PC-3 (cell line): ENCODE data around the gene JAZF1. TPM values are rescaled to one million over a fixed set of nuclear protein-coding genes. Genes with fewer than 3 reads are reported as not detected.

Experiments
- ATAC-seq: fragments of 200-7000 bp; cut with Tn5 transposase; 2 replicates; pipeline ENCODE4 v1.9.1; 2020; ENCODE audit warnings: mild to moderate bottlenecking, moderate library complexity
- BruUV-seq: library from RNA; stranded (reverse); fragments of 400-500 nt; replicated peaks from 2 replicates; lab custom pipeline; 2021; lab: Mats Ljungman, UMichigan
- CTCF ChIA-PET: fragments of 300-600 bp; sonication (Branson Sonifier 250); formaldehyde crosslinking; loops from one replicate; lab custom pipeline; 2022; ENCODE audit warnings: antibody characterized with exemption; lab: Charles Lee
- POLR2A ChIA-PET: fragments of 300-600 bp; sonication (Branson Sonifier 250); formaldehyde crosslinking; loops from one replicate; lab custom pipeline; 2022; ENCODE audit warnings: antibody characterized with exemption; ENCODE audit not compliant: unreplicated experiment; lab: Charles Lee
- DNase-seq: peaks from one replicate; pipeline ENCODE4 v3.0.0-alpha.2; 2015
- H2AFZ ChIP-seq: fragments of 300-600 bp; sonication (generic); 2 replicates; pipeline ENCODE4 v1.6.0; 2016; ENCODE audit warnings: antibody characterized with exemption, low read length
- H3F3A ChIP-seq: fragments of 300-600 bp; sonication (generic); one replicate; pipeline ENCODE4 v1.6.0; 2017; ENCODE audit warnings: antibody characterized with exemption, low read length, control low read depth, mild to moderate bottlenecking; ENCODE audit not compliant: unreplicated experiment
- H3K27ac ChIP-seq: fragments of 300-600 bp; sonication (generic); 2 replicates; pipeline ENCODE4 v1.5.1; 2016; ENCODE audit warnings: mild to moderate bottlenecking, low read length
- H3K27me3 ChIP-seq: fragments of 300-600 bp; sonication (generic); 2 replicates; pipeline ENCODE4 v1.6.1; 2016; ENCODE audit warnings: low read length, mixed read lengths
- H3K36me3 ChIP-seq: fragments of 300-600 bp; sonication (generic); 2 replicates; pipeline ENCODE4 v1.6.1; 2016; ENCODE audit warnings: low read depth, mixed run types, low read length, mixed read lengths
- H3K4me1 ChIP-seq: fragments of 300-600 bp; sonication (generic); 2 replicates; pipeline ENCODE4 v1.5.1; 2016; ENCODE audit warnings: low read length; ENCODE audit not compliant: insufficient read depth
- H3K4me2 ChIP-seq: fragments of 300-600 bp; sonication (generic); 2 replicates; pipeline ENCODE4 v1.6.0; 2016; ENCODE audit warnings: low read length
- H3K4me3 ChIP-seq: fragments of 300-600 bp; sonication (generic); 2 replicates; pipeline ENCODE4 v1.5.1; 2016; ENCODE audit warnings: mild to moderate bottlenecking, low read length, mixed read lengths
- H3K79me2 ChIP-seq: fragments of 300-600 bp; sonication (generic); 2 replicates; pipeline ENCODE4 v1.6.1; 2017; ENCODE audit warnings: low read length, mixed read lengths
- H3K9ac ChIP-seq: fragments of 300-600 bp; sonication (generic); 2 replicates; pipeline ENCODE4 v1.6.0; 2016; ENCODE audit warnings: mild to moderate bottlenecking, low read length
- H3K9me2 ChIP-seq: fragments of 300-600 bp; sonication (generic); replicated peaks from 2 replicates; pipeline ENCODE4 v1.6.1; 2016; ENCODE audit warnings: mixed run types, low read length, mixed read lengths
- H3K9me3 ChIP-seq: fragments of 300-600 bp; sonication (generic); 2 replicates; pipeline ENCODE4 v1.6.1; 2016; ENCODE audit warnings: low read length, mixed read lengths
- H4K20me1 ChIP-seq: fragments of 300-600 bp; sonication (generic); 2 replicates; pipeline ENCODE4 v1.6.1; 2016; ENCODE audit warnings: low read length, mixed read lengths
- CTCF ChIP-seq: fragments of 300-600 bp; sonication (generic); conservative IDR thresholded peaks from 2 replicates; pipeline ENCODE4 v1.5.1; 2017; ENCODE audit warnings: antibody characterized with exemption, low read depth, mild to moderate bottlenecking, low read length
- EZH2 ChIP-seq: fragments of 300-600 bp; sonication (generic); IDR thresholded peaks from one replicate; pipeline ENCODE4 v1.6.1; 2017; ENCODE audit warnings: antibody characterized with exemption, mild to moderate bottlenecking, low read length; ENCODE audit not compliant: unreplicated experiment
- EZH2phosphoT487 ChIP-seq: fragments of 300-600 bp; sonication (generic); IDR thresholded peaks from 2 replicates; pipeline ENCODE4 v1.6.1; 2018; ENCODE audit warnings: mild to moderate bottlenecking, antibody characterized with exemption, low read length, borderline replicate concordance
- intact Hi-C: fragments of 100-400 bp; cut with micrococcal nuclease; formaldehyde crosslinking; loops from 2 replicates; pipeline ENCODE4 v1.9.0; 2023
- total RNA-seq: library from RNA; depleted of rRNA; stranded (reverse); fragments of >200 nt; gene quantifications from 2 replicates; pipeline ENCODE4 v1.2.3, GENCODE V29; 2014

Gene JAZF1
- total RNA-seq, 1 experiment from 2014 or later: 2.3 TPM

DNA sequence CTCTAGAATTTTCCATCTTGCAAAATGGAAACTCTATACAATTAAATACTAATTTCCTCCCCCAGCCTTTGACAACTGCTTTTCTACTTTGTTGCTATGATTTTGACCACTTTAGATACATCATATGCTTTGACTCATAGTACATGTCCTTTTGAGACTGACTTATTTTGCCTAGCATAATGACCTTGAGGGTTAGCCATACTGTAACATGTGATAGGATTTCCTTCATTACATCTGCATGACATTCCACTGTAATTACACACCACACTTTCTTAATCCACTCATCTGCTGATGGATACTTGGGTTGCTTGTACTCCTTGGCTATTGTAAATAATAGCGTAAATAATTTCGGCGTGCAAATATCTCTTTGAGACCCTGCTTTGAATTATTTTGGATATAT is 127.7 kb downstream of the JAZF1 start:
- no peaks in the 10 kb centered on the region for H3K9me3 ChIP-seq
- ATAC-seq (no peak), DNase-seq (no peak)
- no peaks in the 10 kb centered on the region for H4K20me1 ChIP-seq
- H3K27me3 ChIP-seq: no peaks in the 10 kb centered on the region
- H3K4me3 ChIP-seq: no peak overlapping the region
- H3K36me3 ChIP-seq: no peaks in the 10 kb centered on the region
- H2AFZ ChIP-seq: no peak overlapping the region
- H3K79me2 ChIP-seq: no peaks in the 10 kb centered on the region
- H3K4me2 ChIP-seq: no peak overlapping the region
- H3K4me1 ChIP-seq: peaks cover 4% of the 10 kb centered on the region; the same call in 1 of the 2 replicates
- no peak overlapping the region for H3K27ac ChIP-seq
- BruUV-seq: no TSS peak
- no peaks in the 10 kb centered on the region for H3K9me2 ChIP-seq
- ChIA-PET CTCF (no interaction called here), POLR2A (no interaction called here)
- no peaks in the 10 kb centered on the region for H3F3A ChIP-seq
- H3K9ac ChIP-seq: no peak overlapping the region
- TF ChIP-seq EZH2phosphoT487: no peak
- intact Hi-C loops: no loop called here

- H3K9me2 ChIP-seq: no peaks in the 10 kb centered on the region
- H3K9ac ChIP-seq: no peak overlapping the region
- no peak overlapping the region for H2AFZ ChIP-seq
- intact Hi-C loops: no loop called here
- CTCF ChIA-PET: no interaction called here
- H3K36me3 ChIP-seq: no peaks in the 10 kb centered on the region
- no peak overlapping the region for H3K4me2 ChIP-seq
- BruUV-seq: no TSS peak
- no peak overlapping the region for H3K4me3 ChIP-seq
- POLR2A ChIA-PET: no interaction called here
- H3K4me1 ChIP-seq: no peaks in the 10 kb centered on the region
- DNase-seq (no peak), ATAC-seq (no peak)
- no peaks in the 10 kb centered on the region for H3K27me3 ChIP-seq
- no peak overlapping the region for H3K27ac ChIP-seq
- H3K79me2 ChIP-seq: no peaks in the 10 kb centered on the region
- no peaks in the 10 kb centered on the region for H4K20me1 ChIP-seq
- H3F3A ChIP-seq: no peaks in the 10 kb centered on the region
- no peaks in the 10 kb centered on the region for H3K9me3 ChIP-seq
- TF ChIP-seq CTCF (no peak), EZH2phosphoT487 (no peak), EZH2 (no peak)
These were observed 131.9 kb downstream of the JAZF1 start for GRCh38 chr7:28048694-28049093.

GRCh38 chr7:28046035-28046434 is 134.6 kb downstream of the JAZF1 start:
- Histone ChIP-seq H3K4me2 (no peak overlapping the region), H3F3A (no peaks in the 10 kb centered on the region), H3K9me3 (no peaks in the 10 kb centered on the region), H3K79me2 (no peaks in the 10 kb centered on the region), H3K4me1 (peaks cover 15% of the 10 kb centered on the region), H3K36me3 (no peaks in the 10 kb centered on the region), H3K9me2 (no peaks in the 10 kb centered on the region), H4K20me1 (no peaks in the 10 kb centered on the region), H3K9ac (no peak overlapping the region), H3K27ac (no peak overlapping the region), H3K27me3 (no peaks in the 10 kb centered on the region), H2AFZ (no peak overlapping the region), H3K4me3 (no peak overlapping the region)
- ATAC-seq: no peak
- BruUV-seq: no TSS peak
- intact Hi-C loops: no loop called here
- TF ChIP-seq EZH2 (no peak), EZH2phosphoT487 (no peak), CTCF (no peak)
- POLR2A ChIA-PET: no interaction called here
- CTCF ChIA-PET: no interaction called here
- no peak for DNase-seq
